Stimulated activated CD4-positive, alpha-beta T cell treated with anti-CD3 and anti-CD28 coated beads, Interleukin-4, amount 100 ng/mL, for 1 hour (primary cell): ENCODE data around the gene NOC2L.
"Not testable (repeated sequence)": the region's sequence is repeated elsewhere in the genome, so short reads cannot be mapped to it uniquely, and the experiment has no call there.

ENCODE experiments used
- DNase-seq: peaks from one replicate; pipeline ENCODE4 v3.0.0-alpha.2; 2020

Gene NOC2L

DNA sequence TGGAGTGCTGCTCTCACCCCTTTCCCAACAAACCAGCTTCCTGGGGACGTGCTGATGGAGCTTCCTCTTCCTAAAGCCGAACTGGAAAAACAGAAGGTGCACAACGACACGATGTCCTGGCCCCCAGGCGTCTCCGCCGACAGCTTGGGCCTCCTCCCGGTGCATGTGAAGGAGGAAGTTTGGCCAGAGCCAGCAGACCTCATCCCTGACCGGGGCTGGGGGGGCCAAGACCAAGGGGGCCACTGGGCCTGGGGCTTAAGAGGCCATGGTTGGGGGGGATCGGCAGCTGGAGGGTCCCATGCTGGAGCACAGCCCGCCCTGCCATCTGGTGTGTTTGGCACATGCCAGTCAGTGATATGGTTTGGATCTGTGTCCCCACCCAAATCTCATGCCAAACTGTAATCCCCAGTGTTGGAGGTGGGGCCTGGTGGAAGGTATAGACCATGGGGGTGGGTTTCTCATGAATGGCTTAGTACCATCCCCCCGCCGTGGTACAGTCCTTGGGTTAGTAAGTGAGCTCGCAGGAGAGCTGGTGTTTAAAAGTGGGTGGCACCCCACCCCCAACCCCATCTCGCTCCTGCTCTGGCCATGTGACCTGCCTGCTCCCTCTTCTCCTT lies 34.4 kb upstream of the NOC2L start:
- DNase-seq: no peak

DNA sequence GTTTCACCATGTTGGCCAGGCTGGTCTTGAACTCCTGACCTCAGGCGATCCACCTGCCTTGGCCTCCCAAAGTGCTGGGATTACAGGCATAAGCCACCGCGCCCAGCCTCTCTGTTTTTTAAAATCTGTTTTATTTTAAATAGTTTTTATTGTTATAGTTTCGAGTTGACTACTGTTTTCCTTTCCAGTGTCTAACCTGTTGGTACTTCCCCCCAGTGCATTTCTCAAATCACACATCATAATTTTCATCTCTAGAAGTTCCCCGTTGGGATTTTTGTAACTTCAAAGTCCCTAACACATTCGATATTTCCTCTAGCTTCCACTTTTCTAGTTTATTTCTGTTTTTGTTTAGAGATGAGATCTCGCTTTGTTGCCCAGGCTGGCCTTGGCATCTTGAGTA lies 33.3 kb upstream of the NOC2L start:
- no peak for DNase-seq

DNA sequence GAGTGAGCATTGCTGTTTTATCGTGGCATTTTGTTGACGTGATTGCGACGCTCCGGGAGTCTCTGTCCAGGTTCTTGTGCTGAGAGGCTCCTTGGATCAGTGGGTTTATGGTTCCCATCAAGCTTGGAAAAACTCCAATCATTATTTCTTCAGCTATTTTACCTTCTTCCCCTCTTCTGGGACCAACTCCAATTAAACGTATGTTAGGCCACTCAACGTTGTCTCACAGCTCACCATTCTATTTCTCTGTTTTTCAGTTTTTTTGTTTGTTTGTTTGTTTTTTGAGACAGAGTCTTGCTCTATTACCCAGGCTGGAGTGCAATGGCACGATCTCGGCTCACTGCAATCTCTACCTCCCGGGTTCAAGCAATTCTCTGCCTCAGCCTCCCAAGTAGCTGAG lies 32.8 kb upstream of the NOC2L start:
- DNase-seq: no peak

DNA sequence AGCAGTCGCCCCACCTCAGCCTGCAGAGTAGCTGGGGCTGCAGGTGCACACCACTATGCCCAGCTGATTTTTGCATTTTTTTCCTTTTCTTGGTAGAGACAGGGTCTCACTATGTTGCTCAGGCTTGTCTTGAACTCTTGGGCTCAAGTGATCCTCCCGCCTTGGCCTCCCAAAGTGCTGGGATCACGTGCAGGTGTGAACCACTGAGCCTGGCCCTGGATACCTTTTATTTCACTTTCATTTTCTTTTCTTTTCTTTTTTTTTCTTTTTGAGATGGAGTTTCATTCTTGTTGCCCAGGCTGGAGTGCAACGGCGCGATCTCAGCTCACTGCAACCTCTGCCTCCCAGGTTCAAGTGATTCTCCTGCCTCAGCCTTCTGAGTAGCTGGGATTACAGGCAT lies 32.2 kb upstream of the NOC2L start:
- not testable (repeated sequence) for DNase-seq

DNA sequence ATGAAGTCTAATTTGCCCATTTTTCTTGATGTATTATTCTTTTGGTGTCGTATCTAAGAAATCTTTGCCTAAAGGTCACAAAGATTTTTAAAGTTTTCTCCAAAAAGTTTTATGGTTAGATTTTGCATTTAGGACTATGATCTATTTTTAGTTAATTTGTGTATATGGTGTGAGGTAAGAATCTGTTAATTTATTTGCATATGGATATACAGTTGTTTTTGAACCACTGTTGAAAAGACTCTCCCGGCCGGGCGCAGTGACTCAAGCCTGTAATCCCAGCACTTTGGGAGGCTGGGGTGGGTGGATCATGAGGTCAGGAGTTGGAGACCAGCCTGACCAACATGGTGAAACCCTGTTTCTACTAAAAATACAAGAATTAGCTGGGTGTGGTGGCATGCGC lies 29.0 kb upstream of the NOC2L start:
- not testable (repeated sequence) for DNase-seq

DNA sequence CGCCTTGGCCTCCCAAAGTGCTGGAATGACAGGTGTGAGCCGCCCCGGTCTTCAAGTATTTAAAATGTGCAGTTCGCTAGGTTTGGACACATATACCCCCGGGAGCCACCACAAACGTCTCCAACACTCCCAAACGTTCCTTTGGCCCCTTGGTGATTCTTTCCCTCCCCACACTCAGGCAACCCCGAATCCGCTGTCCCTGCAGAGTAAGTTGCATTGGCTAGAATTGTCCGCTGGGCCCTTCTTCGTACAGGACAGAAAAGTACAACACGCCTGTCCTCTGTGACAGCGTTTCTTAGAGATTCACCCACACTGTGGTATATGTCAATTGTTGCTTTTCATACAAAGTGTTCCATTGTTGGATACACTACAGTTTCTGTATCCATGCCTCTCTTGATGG lies 26.1 kb upstream of the NOC2L start:
- DNase-seq: no peak

DNA sequence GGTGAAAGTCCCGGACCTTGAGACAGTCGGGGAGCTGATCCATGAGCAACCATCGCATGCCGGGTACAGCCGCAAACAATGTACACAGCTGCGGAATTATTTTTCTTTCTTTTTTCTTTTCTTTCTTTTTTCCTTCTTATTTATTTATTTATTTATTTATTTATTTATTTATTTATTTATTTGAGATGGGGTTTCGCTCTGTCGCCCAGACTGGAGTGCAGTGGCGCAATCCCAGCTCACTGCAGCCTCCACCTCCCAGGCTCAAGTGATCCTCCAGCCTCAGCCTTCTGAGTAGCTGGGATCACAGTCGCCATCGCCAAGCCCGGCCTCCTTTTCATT lies 25.4 kb upstream of the NOC2L start:
- no peak for DNase-seq

DNA sequence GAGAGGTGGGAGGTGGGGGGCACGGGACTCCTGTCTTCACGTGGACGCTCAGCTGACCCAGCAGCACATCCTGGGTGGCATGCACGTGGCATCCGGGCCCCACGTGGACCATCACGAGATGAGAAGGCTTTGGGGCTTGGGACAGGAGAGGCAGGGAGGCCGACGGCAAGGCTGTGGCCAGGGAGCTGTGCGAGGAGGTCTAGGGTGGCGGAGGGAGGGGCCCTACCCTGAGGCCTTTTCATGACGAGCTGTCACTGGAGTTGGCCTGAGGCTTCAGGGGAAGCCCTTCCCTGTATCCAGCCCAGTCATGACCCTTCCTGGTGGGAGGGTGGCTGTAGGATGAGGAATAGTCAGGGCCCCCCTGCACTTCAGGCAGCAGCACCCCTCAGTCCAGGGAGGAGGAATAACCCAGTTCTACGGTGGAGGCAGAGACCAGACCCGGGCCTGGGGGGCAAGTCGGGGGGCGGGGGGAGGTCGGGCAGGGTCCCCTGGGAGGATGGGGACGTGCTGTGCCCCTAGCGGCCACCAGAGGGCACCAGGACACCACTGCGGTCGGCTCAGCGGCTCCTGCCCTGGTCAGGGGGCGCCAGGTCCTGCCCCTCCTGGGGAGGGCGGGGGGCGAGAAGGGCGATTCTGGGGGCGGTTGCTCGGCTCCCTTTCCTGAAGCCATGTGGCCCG lies 24.9 kb upstream of the NOC2L start:
- DNase-seq: peak; percentile 69

DNA sequence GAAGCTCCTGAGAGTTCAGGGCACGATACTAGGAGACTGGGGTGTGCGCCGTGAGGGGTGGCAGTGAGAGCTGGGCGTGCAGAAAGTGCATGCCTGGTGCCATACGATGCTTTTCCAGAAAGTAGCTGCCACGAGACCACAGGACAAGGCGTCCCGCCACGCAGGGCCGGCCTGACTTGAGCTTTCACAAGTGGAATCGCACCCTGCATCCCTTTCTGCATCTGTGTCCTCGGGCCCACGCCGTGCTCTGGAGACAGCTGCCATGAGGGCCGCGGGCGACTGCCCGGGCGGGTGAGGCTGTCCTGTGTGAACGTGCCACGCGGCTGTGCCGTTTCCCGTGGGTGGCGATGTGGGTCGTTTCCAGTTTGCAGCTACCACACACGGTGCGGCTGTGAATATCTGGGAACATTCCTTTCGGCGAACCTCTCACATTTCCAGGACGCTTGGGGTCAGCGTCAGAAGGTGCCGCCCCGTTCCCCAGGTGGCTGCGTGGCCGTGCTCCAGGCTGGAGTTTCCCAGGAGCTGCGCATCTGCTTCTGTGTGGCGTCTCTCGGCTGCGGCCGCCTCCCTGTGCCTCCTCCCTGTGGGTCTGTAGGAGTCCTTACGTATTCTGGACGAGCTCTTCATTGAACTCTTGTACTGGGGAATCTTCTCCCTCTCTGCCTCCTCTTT lies 23.8 kb upstream of the NOC2L start:
- no peak for DNase-seq

DNA sequence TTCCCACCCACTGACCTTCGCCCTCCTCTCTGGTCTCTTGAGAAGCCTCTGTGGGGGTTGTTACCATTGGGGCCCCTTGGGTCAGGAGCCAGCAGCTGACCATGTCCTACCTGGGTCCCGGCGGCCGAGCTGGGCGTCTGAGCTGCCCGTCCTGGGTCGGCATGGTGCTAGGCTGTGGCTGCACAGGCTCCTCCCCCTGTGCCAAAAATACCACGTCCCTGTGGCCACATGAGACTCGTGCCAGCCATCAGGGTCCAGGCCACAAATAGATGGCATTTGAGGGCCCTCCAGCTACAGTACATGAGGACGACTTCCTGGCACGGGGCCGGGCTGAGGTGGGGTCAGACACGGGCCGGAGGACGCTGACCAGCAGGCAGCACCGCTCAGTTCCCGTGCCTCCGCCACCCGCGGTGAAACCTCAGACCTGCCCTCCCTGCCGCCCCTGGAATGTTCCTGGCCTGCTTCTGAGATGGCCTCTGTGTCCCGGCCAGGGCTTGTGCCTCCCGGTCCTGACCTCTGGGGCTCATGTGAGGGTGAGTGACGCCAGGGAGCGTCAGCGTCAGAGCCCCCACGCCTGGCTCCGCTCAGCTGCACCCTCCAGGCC lies 23.0 kb upstream of the NOC2L start, which contains the start of gene PERM1:
Gene PERM1 (minus strand): TSS at position 139 of the 604 bp plus-strand sequence. CDS start 1,064 bp downstream, outside the sequence.
- no peak for DNase-seq

DNA sequence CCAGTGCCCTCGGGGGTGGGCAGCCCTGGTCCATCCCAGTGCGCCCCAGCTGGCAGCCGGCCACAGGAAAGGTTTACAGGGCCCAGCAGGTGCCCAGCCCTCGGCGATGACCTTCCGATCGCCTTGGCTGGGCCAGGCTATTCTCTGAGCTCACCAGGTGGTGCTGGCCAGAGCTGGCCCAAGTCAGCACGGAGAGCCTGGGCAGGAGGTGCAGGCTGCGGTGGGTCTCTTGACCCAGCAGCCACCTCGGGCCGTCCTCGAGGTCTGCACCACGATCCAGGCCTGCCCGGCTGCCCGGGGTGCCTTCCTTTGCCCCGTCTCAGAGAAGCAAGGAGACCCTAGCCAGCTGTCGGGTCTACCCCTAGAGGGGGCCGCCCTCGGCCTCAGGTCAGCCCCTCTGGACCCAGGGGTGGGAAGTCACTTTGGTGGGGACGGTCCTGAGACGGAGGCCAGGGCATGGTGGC lies 22.5 kb upstream of the NOC2L start:
- DNase-seq: no peak

DNA sequence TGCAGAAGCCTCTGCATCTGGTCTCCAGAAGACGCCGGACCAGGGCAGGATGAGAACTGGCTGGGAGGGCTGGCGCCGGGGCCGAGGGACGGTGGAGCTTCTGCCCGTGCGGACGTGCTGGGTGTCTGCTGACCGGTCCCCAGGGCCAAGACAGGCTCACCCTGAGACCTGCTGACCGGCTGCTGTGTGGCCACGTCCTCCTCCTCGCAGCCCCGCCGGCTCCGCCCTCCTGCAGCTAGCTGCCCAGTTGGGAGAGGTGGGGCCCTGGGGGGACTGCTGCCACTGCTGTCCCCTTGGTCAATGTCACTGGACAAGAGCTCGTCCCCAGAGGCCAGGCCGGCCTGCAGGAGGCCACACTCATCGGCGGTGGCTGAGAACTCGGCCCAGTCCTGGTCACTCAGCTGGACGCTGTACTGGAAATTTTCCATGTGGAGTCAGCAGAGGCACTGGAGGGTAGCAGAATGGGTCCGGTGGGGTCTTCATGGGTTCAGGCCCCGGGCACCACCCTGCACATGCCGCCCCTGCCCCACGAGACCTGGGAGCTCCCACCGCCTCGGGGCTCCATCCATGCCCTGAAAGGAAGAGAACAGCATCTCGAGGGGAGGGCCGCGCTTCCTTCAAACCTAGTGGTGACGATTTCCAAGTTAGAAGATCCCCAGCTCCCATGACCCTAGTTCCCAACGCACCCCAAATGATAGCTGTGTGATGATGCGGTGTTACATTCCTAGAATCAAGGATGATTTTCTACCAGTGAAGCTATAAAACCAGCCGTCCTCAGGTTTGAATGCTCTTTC lies 21.7 kb upstream of the NOC2L start:
- no peak for DNase-seq

DNA sequence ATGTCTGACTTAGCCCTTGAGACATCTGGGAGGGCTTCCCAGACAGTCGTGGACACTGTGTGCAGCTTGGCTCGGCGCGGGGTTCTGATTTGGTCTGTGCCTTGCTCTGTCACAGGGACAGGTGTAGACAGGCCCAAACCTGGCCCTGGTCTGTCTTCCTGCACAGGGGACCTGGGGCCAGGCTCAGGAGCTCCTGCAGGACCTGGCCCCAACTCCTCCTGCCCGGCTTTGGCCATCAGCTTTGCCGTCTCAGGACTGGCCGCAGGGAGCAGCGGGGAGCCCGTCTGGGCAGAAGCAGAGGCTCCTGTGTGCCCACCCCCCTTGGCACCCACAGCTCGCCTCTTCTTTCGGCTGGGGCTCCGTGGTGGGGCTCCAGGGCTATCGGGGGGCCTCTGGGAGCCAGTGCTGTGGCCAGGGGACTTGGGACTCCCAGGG lies 21.1 kb upstream of the NOC2L start:
- DNase-seq: no peak

DNA sequence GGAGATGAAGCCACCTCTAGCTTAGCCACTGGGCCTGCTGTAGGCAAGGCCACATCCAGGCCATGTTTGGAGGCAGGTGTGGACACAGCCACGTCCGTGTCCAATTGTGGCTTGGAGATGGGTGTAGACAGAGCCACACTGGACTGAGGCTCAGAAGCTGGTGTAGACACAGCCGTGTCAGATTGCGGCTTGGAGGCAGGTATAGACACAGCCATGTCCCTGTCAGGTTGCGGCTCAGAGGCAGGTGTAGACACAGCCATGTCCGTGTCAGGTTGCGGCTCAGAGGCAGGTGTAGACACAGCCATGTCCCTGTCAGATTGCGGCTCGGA lies 20.7 kb upstream of the NOC2L start:
- no peak for DNase-seq

DNA sequence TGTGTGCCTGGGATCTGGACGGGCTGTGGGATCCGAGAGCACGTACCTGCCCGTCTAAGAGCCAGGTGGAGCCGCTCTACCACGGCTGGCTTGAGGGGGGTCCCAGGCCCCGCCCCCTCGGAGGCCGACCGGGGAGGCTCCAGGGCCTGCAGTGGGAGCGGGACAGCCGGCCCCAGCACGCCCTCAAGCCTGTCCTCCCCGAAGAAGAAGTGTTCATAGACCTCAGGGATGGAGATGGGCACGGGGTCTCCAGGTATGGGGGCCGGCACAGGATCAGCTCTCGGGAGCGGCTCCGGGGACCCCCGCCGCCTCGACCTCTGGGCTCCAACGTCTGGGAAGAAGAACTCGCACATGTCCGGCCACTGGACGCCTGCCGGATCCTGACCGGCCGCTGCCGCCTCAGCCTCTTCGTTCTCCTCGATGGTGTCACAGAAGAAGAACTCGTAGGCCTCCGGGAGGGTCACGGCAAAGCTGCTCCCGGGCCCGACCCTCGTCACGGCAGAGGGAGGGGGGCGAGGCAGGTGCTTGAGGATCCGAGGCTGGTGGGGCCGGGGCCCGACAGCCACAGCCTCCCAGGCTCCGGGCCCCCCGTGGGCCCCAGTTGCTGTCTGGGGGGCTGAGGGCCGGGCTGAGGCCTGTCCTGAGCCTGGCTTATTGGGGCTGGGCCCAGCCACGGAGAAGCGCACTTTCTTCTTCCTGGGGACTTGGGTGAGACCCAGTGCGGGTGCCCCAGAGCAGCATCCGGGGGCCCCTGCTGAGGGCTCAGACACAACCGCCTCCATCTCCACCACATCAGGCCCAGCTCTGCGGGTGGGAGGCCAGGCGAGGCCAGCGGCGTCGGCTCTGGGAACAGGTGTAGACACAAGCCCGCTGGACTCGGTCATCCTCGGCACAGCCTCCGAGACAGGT lies 20.0 kb upstream of the NOC2L start:
- no peak for DNase-seq

DNA sequence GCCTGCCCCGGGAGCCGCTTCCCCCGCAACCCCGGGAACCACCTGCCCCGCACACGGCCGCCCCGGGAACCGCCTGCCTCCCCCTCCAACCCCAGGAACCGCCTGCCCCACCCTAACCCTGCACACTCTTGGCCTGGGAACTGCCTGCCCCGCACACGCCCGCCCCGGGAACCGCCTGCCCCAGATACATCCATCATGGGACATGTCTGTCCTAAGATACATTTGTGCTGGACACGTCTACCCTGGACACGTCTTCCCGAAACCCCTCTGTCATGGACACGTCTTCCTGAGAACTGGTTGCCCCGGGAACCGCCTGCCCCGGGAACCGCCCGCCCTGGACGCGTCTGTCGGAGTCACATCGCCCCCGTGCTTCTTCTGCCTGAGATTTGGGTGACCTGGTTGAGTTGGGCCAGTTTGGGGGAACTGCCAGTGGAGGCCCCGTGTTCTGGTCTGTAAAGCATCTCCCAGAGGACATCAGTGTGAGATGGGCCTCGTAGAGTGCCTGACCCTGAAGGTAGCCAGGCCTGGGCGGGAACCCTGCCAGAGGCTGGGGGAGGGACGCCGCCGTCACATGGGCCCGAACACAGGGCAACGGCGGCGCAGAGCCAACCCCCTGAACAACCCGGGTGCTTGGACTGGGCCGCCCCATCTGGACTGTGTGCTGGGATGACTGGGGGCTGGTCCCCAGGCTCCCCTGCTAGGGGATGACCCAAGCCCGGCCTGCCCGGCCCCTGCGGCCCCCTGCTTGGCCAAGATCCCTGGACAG lies 19.2 kb upstream of the NOC2L start:
- no peak for DNase-seq

DNA sequence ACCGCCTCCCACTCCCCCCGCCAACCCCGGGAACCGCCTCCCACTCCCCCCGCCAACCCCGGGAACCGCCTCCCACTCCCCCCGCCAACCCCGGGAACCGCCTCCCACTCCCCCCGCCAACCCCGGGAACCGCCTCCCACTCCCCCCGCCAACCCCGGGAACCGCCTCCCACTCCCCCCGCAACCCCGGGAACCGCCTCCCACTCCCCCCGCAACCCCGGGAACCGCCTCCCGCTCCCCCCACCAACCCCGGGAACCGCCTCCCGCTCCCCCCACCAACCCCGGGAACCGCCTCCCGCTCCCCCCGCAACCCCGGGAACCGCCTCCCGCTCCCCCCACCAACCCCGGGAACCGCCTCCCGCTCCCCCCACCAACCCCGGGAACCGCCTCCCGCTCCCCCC lies 17.7 kb upstream of the NOC2L start:
- DNase-seq: not testable (repeated sequence)

DNA sequence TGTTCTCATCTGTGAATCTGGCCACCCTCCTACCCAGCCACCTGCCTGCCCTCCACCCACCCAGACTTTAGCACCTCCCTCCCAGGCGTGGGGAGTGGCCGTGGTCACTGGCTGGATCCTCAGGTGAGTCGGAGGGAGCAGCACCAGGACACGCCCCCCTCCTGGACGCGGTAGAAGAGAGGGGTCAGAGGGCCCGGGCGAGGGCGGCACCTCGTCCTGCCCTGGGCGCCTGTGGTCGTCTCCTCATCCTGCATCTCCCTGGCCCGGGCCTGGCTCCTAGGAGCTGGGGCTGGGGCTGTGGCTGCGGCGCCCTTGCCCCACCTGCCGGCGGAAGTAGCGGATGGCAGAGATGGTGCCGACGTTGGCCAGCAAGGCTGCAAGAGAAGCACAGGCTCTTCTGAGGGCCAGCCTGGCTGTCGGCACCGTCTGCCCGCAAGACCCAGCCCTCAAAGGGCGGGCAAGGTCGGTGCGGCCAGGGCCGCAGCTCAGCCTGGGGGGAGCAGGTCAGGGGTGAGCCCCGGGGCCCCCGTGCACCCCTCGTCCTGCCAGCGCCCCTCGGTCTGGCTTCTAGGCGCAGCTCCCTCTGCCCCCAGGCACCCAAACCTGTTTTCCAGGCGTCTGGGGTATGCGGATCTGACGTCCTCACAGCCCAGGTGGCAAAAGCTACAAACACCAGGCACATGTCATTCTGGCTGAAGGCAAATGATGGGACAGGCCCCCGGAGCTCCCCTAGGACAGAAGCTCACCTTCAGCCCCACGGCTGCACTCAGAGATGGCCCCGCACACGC lies 17.0 kb upstream of the NOC2L start:
- DNase-seq: peak; percentile 71

DNA sequence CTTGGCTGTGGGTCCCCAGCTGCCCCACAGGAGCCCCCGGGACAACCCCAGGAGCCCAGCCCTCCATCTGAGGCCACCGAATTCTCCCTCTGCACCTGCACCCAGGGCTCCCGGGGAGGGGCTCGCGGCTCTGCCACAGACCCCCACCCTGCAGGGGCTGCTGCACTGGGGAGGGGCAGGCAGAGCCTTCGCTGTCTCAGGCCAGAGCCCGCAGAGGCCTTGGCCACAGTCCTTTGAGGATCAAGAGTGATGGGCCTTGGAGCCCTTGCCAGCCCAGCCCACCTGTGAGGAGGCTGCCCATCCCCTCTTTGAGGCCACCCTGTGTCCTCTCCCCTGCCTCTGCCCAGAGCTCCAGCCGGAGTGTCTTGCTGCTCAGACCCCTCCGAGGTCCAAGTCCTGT lies 16.3 kb upstream of the NOC2L start:
- no peak for DNase-seq

DNA sequence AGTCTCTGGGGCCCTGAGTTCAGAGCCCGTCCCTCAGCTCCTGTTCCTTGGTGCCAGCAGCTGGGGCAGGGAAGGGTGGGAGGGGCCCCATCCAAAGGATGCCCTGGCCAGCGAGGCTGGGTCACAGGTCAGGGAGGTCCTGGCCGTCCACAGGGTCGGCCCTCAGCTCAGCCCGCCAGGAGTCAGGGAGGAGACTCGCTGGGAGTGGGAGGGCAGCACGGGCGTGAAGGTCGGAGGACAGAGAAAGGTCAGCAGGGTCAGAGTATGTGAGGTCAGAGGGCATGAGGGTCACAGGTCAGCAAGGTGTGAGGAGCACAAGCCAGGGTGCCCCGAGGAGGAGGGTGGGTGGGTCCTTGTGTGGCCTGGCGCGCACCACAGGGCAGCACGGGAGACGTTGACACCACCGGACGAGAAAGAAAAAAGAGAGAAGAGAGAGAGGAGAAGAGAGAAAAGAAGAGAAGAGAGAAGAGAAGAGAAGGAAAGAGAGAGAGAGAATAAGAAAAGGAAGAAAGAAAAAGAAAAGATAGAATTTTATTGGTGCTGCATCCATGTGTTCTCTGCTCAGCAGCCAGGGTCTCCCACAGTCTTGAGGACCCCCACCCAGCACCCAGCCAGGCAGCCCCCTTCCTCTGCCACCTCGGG lies 15.8 kb upstream of the NOC2L start:
- DNase-seq: no peak
